ENCODE data around the gene PLCB3. TPM values are rescaled to one million over a fixed set of nuclear protein-coding genes. Genes with fewer than 3 reads are reported as not detected.

Gene PLCB3
- total RNA-seq, 4 donors from 2014 or later, result 64.5 to 115 (median 91.2) TPM

GRCh38 chr11:64250415-64251015 lies 815 bp upstream of the PLCB3 start:
- in situ Hi-C loops (cut with MboI; ENCODE audit: low pct_ligation_motif_present in 1 of 4, low pct_unique_long_range_greater_than_20kb in 1 of 4, low sequenced_read_pairs in 3 of 4) (no loop called here), intact Hi-C loops (cut with DNase I; ENCODE audit: low total_unique reads) (loop anchor here (5.0 kb wide), 1 partner anchor 52 kb away; the partner anchor contains the start of gene CATSPERZ)
- WGBS, 2 donors (ENCODE audit: low coverage in 1 of 2), result 24% methylated on average over 13 of the region's 13 CpGs; no CpG with 5 or more reads in 1 of the 2 donors
- peaks cover 0 to 9% (median 0%) of the 10 kb centered on the region in 4 donors for H3K36me3 ChIP-seq
- TF ChIP-seq POLR2A (IDR thresholded peaks at IDR 0.05) (no peak), CTCF (IDR thresholded peaks at IDR 0.05) (no peak), POLR2AphosphoS5 (IDR thresholded peaks at IDR 0.05) (no peak), EP300 (IDR thresholded peaks at IDR 0.05; ENCODE audit: low read depth) (no peak)
- H3K4me1 ChIP-seq, result peaks cover 15 to 47% (median 35%) of the 10 kb centered on the region in 4 donors
- H3K27me3 ChIP-seq, result no peaks in the 10 kb centered on the region
- DNase-seq, result no peak
- no peaks in the 10 kb centered on the region for H3K9me3 ChIP-seq
- peak overlapping the region; percentile 27 to 91 (median 88) for H3K27ac ChIP-seq
- H3K4me3 ChIP-seq, result peak overlapping the region; percentile 20 to 91 (median 76)

- DNase-seq, result no peak
- TF ChIP-seq POLR2AphosphoS5 (IDR thresholded peaks at IDR 0.05) (no peak), EP300 (IDR thresholded peaks at IDR 0.05; ENCODE audit: low read depth) (no peak), CTCF (IDR thresholded peaks at IDR 0.05) (no peak)
- Histone ChIP-seq H3K4me3 (peak overlapping the region; percentile 65 to 91 (median 86)), H3K27me3 (no peaks in the 10 kb centered on the region), H3K9me3 (no peaks in the 10 kb centered on the region), H3K4me1 (peaks cover 15 to 42% (median 29%) of the 10 kb centered on the region in 4 donors), H3K27ac (peak overlapping the region; percentile 84 to 91 (median 88)), H3K36me3 (peaks cover 0 to 19% (median 0%) of the 10 kb centered on the region in 4 donors)
- WGBS, 2 donors (ENCODE audit: low coverage in 1 of 2), result 0% methylated on average over 2 to 18 of the region's 18 CpGs
- in situ Hi-C loops (cut with MboI; ENCODE audit: low pct_ligation_motif_present in 1 of 4, low pct_unique_long_range_greater_than_20kb in 1 of 4, low sequenced_read_pairs in 3 of 4) (no loop called here), intact Hi-C loops (cut with DNase I; ENCODE audit: low total_unique reads) (loop anchor here (5.0 kb wide), 1 partner anchor 51 kb away; the partner anchor contains the start of gene CATSPERZ)
Observed at GRCh38 chr11:64251753-64252002, 348 bp downstream of the PLCB3 start.

- H3K9me3 ChIP-seq, result no peaks in the 10 kb centered on the region
- peak overlapping the region; percentile 84 to 91 (median 88) for H3K27ac ChIP-seq
- peak overlapping the region; percentile 65 to 91 (median 86) for H3K4me3 ChIP-seq
- WGBS, 2 donors (ENCODE audit: low coverage in 1 of 2), result 4 to 6% methylated on average over 10 to 23 of the region's 23 CpGs
- H3K27me3 ChIP-seq, result no peaks in the 10 kb centered on the region
- H3K36me3 ChIP-seq, result peaks cover 0 to 20% (median 0%) of the 10 kb centered on the region in 4 donors
- DNase-seq, result peak; percentile 89
- TF ChIP-seq EP300 (IDR thresholded peaks at IDR 0.05; ENCODE audit: low read depth) (no peak), POLR2AphosphoS5 (IDR thresholded peaks at IDR 0.05) (peak; percentile 74 to 83 (median 77)), CTCF (IDR thresholded peaks at IDR 0.05) (peak; percentile 31 to 70 (median 50)), POLR2A (IDR thresholded peaks at IDR 0.05) (peak; percentile 88)
- intact Hi-C loops (cut with DNase I; ENCODE audit: low total_unique reads), result loop anchor here (5.0 kb wide), 1 partner anchor 50 kb away; the partner anchor contains the start of gene CATSPERZ
- in situ Hi-C loops (cut with MboI; ENCODE audit: low pct_ligation_motif_present in 1 of 4, low pct_unique_long_range_greater_than_20kb in 1 of 4, low sequenced_read_pairs in 3 of 4), result no loop called here
- H3K4me1 ChIP-seq, result peaks cover 15 to 42% (median 29%) of the 10 kb centered on the region in 4 donors
Observed at GRCh38 chr11:64252003-64252872, 908 bp downstream of the PLCB3 start.

GRCh38 chr11:64253043-64253442 lies 1.7 kb downstream of the PLCB3 start:
- Histone ChIP-seq H3K4me1 (peaks cover 15 to 37% (median 23%) of the 10 kb centered on the region in 4 donors), H3K36me3 (peaks cover 0 to 20% (median 0%) of the 10 kb centered on the region in 4 donors), H3K4me3 (peak overlapping the region in 2 of 4 donors; percentile 65 to 86), H3K9me3 (no peaks in the 10 kb centered on the region), H3K27ac (peak overlapping the region; percentile 84 to 91 (median 88)), H3K27me3 (no peaks in the 10 kb centered on the region)
- no peak for TF ChIP-seq POLR2AphosphoS5 (IDR thresholded peaks at IDR 0.05)
- TF ChIP-seq CTCF (IDR thresholded peaks at IDR 0.05), result no peak
- TF ChIP-seq EP300 (IDR thresholded peaks at IDR 0.05; ENCODE audit: low read depth), result no peak
- TF ChIP-seq POLR2A (IDR thresholded peaks at IDR 0.05), result no peak
- in situ Hi-C loops (cut with MboI; ENCODE audit: low pct_ligation_motif_present in 1 of 4, low pct_unique_long_range_greater_than_20kb in 1 of 4, low sequenced_read_pairs in 3 of 4) (no loop called here), intact Hi-C loops (cut with DNase I; ENCODE audit: low total_unique reads) (loop anchor here (5.0 kb wide), 1 partner anchor 49 kb away; the partner anchor contains the start of gene CATSPERZ)
- no peak for DNase-seq
- 72% methylated on average over 8 of the region's 8 CpGs; no CpG with 5 or more reads in 1 of the 2 donors for whole genome bisulfite sequencing, 2 donors (ENCODE audit: low coverage in 1 of 2)
